Measurements from ENCODE around the gene MRPL12. TPM values are rescaled to one million over a fixed set of nuclear protein-coding genes. Genes with fewer than 3 reads are reported as not detected.

Gene MRPL12
- total and polyA plus RNA-seq, 2 experiments from 2014 or later = 50.9 to 153 TPM

GRCh38 chr17:81688616-81689015 lies 14.6 kb upstream of the MRPL12 start:
- no peak for TF ChIP-seq EZH2phosphoT487 (IDR thresholded peaks at IDR 0.05; ENCODE audit: unreplicated experiment)
- no peak for TF ChIP-seq ZNF331 (CRISPR knock-in tag; IDR thresholded peaks at IDR 0.05; ENCODE audit: low read depth)
- TF ChIP-seq, protein P1, sequence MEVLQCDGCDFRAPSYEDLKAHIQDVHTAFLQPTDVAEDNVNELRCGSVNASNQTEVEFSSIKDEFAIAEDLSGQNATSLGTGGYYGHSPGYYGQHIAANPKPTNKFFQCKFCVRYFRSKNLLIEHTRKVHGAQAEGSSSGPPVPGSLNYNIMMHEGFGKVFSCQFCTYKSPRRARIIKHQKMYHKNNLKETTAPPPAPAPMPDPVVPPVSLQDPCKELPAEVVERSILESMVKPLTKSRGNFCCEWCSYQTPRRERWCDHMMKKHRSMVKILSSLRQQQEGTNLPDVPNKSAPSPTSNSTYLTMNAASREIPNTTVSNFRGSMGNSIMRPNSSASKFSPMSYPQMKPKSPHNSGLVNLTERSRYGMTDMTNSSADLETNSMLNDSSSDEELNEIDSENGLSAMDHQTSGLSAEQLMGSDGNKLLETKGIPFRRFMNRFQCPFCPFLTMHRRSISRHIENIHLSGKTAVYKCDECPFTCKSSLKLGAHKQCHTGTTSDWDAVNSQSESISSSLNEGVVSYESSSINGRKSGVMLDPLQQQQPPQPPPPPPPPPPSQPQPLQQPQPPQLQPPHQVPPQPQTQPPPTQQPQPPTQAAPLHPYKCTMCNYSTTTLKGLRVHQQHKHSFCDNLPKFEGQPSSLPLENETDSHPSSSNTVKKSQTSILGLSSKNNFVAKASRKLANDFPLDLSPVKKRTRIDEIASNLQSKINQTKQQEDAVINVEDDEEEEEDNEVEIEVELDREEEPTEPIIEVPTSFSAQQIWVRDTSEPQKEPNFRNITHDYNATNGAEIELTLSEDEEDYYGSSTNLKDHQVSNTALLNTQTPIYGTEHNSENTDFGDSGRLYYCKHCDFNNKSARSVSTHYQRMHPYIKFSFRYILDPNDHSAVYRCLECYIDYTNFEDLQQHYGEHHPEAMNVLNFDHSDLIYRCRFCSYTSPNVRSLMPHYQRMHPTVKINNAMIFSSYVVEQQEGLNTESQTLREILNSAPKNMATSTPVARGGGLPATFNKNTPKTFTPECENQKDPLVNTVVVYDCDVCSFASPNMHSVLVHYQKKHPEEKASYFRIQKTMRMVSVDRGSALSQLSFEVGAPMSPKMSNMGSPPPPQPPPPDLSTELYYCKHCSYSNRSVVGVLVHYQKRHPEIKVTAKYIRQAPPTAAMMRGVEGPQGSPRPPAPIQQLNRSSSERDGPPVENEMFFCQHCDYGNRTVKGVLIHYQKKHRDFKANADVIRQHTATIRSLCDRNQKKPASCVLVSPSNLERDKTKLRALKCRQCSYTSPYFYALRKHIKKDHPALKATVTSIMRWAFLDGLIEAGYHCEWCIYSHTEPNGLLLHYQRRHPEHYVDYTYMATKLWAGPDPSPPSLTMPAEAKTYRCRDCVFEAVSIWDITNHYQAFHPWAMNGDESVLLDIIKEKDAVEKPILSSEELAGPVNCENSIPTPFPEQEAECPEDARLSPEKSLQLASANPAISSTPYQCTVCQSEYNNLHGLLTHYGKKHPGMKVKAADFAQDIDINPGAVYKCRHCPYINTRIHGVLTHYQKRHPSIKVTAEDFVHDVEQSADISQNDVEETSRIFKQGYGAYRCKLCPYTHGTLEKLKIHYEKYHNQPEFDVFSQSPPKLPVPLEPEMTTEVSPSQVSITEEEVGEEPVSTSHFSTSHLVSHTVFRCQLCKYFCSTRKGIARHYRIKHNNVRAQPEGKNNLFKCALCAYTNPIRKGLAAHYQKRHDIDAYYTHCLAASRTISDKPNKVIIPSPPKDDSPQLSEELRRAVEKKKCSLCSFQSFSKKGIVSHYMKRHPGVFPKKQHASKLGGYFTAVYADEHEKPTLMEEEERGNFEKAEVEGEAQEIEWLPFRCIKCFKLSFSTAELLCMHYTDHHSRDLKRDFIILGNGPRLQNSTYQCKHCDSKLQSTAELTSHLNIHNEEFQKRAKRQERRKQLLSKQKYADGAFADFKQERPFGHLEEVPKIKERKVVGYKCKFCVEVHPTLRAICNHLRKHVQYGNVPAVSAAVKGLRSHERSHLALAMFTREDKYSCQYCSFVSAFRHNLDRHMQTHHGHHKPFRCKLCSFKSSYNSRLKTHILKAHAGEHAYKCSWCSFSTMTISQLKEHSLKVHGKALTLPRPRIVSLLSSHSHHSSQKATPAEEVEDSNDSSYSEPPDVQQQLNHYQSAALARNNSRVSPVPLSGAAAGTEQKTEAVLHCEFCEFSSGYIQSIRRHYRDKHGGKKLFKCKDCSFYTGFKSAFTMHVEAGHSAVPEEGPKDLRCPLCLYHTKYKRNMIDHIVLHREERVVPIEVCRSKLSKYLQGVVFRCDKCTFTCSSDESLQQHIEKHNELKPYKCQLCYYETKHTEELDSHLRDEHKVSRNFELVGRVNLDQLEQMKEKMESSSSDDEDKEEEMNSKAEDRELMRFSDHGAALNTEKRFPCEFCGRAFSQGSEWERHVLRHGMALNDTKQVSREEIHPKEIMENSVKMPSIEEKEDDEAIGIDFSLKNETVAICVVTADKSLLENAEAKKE (CRISPR knock-in tag; IDR thresholded peaks at IDR 0.05) = no peak
- no peak for TF ChIP-seq CTCF (conservative IDR thresholded peaks at IDR 0.05; ENCODE audit: low read depth in 2 of 2)
- no peak for TF ChIP-seq EZH2 (IDR thresholded peaks at IDR 0.05; ENCODE audit: low read depth, unreplicated experiment)
- TF ChIP-seq JUNB (IDR thresholded peaks at IDR 0.05; ENCODE audit: unreplicated experiment) = no peak
- no peak for TF ChIP-seq REST (IDR thresholded peaks at IDR 0.05; ENCODE audit: unreplicated experiment)
- TF ChIP-seq STAT1 (IDR thresholded peaks at IDR 0.05; ENCODE audit: unreplicated experiment) = no peak
- TF ChIP-seq CREB1 (CRISPR knock-in tag; IDR thresholded peaks at IDR 0.05; ENCODE audit: low read depth) = no peak
- TF ChIP-seq, protein P2, sequence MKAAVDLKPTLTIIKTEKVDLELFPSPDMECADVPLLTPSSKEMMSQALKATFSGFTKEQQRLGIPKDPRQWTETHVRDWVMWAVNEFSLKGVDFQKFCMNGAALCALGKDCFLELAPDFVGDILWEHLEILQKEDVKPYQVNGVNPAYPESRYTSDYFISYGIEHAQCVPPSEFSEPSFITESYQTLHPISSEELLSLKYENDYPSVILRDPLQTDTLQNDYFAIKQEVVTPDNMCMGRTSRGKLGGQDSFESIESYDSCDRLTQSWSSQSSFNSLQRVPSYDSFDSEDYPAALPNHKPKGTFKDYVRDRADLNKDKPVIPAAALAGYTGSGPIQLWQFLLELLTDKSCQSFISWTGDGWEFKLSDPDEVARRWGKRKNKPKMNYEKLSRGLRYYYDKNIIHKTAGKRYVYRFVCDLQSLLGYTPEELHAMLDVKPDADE (IDR thresholded peaks at IDR 0.05) = no peak
- TF ChIP-seq POLR2AphosphoS5 (IDR thresholded peaks at IDR 0.05; ENCODE audit: low read depth) = no peak
- Mint-ChIP-seq H3K4me3 (no peak overlapping the region; the same call in 2 of the 3 replicates), H3K27ac (no peak overlapping the region), H3K4me1 (peaks cover 7% of the 10 kb centered on the region), H3K27me3 (ENCODE audit: insufficient read depth, low read depth, poor library complexity) (peaks cover 17% of the 10 kb centered on the region), H3K9me3 (no peaks in the 10 kb centered on the region; the same call in 2 of the 3 replicates), H3K36me3 (ENCODE audit: low read depth) (peaks cover 52% of the 10 kb centered on the region)
- Histone ChIP-seq H3K27me3 (ENCODE audit: insufficient read depth) (no peaks in the 10 kb centered on the region), H3K79me2 (replicated peaks; ENCODE audit: insufficient read depth) (peaks cover 21% of the 10 kb centered on the region), H2AFZ (no peak overlapping the region), H3K4me1 (ENCODE audit: insufficient read depth) (peaks cover 6% of the 10 kb centered on the region; the same call in 1 of the 2 replicates), H3K9me2 (ENCODE audit: insufficient read depth) (no peaks in the 10 kb centered on the region), H3K4me3 (no peak overlapping the region), H3F3A (replicated peaks; ENCODE audit: low read depth) (peaks cover 16% of the 10 kb centered on the region), H3K4me2 (no peak overlapping the region), H3K36me3 (ENCODE audit: insufficient read depth) (no peaks in the 10 kb centered on the region), H3K27ac (ENCODE audit: low read depth) (no peak overlapping the region), H4K20me1 (replicated peaks; ENCODE audit: insufficient read depth) (peaks cover 8% of the 10 kb centered on the region; the same call in 1 of the 2 replicates)
- DNase-seq (ENCODE audit: low spot score) (no peak), ATAC-seq (no peak)

Measured in GM23338 (cell line).